GOT3 (cell line): ENCODE results near the gene IL17RE.
"Not testable (repeated sequence)": the region's sequence is repeated elsewhere in the genome, so short reads cannot be mapped to it uniquely, and the experiment has no call there.

Experiments used
- DNase-seq: peaks from one replicate; lab custom pipeline; 2025; ENCODE audit warnings: mixed read lengths; lab: John Stamatoyannopoulos, UW

Gene IL17RE

GRCh38 chr3:9902372-9903237 is at the start of gene IL17RE:
IL17RE (plus strand) TSS chr3:9902848; CDS start chr3:9902933, 85 bp downstream.
- no peak for DNase-seq

GRCh38 chr3:9854291-9854940 is 48.2 kb upstream of the IL17RE start:
- not testable (repeated sequence) for DNase-seq

- DNase-seq: no peak
These were observed 47.1 kb upstream of the IL17RE start for GRCh38 chr3:9855594-9855993.

GRCh38 chr3:9859530-9860025 is 43.1 kb upstream of the IL17RE start:
- DNase-seq: no peak

GRCh38 chr3:9861201-9861600 is 41.4 kb upstream of the IL17RE start:
- no peak for DNase-seq

GRCh38 chr3:9861626-9862130 is 41.0 kb upstream of the IL17RE start:
- no peak for DNase-seq

GRCh38 chr3:9862391-9863057 is 40.1 kb upstream of the IL17RE start:
- no peak for DNase-seq

GRCh38 chr3:9863058-9863772 is 39.4 kb upstream of the IL17RE start:
- DNase-seq: no peak

GRCh38 chr3:9864200-9864927 is 38.3 kb upstream of the IL17RE start:
- DNase-seq: no peak

GRCh38 chr3:9865125-9865637 is 37.5 kb upstream of the IL17RE start:
- DNase-seq: not testable (repeated sequence)

GRCh38 chr3:9866639-9867038 is 36.0 kb upstream of the IL17RE start:
- DNase-seq: no peak

- DNase-seq: no peak
These were observed 35.5 kb upstream of the IL17RE start for GRCh38 chr3:9867106-9867505.

GRCh38 chr3:9869955-9870354 is 32.7 kb upstream of the IL17RE start:
- no peak for DNase-seq

- no peak for DNase-seq
These were observed 31.7 kb upstream of the IL17RE start for GRCh38 chr3:9870978-9871377.

- DNase-seq: not testable (repeated sequence)
These were observed 30.6 kb upstream of the IL17RE start for GRCh38 chr3:9872067-9872466.

GRCh38 chr3:9875448-9875847 is 27.2 kb upstream of the IL17RE start:
- no peak for DNase-seq

- DNase-seq: not testable (repeated sequence)
These were observed 26.4 kb upstream of the IL17RE start for GRCh38 chr3:9876255-9876654.

GRCh38 chr3:9876991-9877390 is 25.7 kb upstream of the IL17RE start:
- DNase-seq: no peak

GRCh38 chr3:9878700-9879099 is 23.9 kb upstream of the IL17RE start:
- no peak for DNase-seq

- no peak for DNase-seq
These were observed 22.7 kb upstream of the IL17RE start, which contains the start of gene CIDEC for GRCh38 chr3:9879830-9880549. CIDEC (minus strand) TSS chr3:9880253; CDS start chr3:9878486, 1,767 bp downstream.
